ENCODE results near the gene TMEM147.
"Not testable (repeated sequence)": the region's sequence is repeated elsewhere in the genome, so short reads cannot be mapped to it uniquely, and the experiment has no call there.

TMEM147 gene

GRCh38 chr19:35565016-35565856, 19.8 kb downstream of the TMEM147 start:
- no peak for DNase-seq

GRCh38 chr19:35566738-35567137, 21.3 kb downstream of the TMEM147 start:
- DNase-seq: no peak

- DNase-seq: no peak
Measured at GRCh38 chr19:35569281-35569781, 23.9 kb downstream of the TMEM147 start.

GRCh38 chr19:35571406-35571965, 26.1 kb downstream of the TMEM147 start:
- no peak for DNase-seq

- DNase-seq: no peak
Measured at GRCh38 chr19:35577918-35578317, 32.5 kb downstream of the TMEM147 start.

GRCh38 chr19:35578707-35579106, 33.3 kb downstream of the TMEM147 start:
- DNase-seq: no peak

GRCh38 chr19:35582760-35583159, 37.3 kb downstream of the TMEM147 start:
- no peak for DNase-seq

GRCh38 chr19:35585848-35586247, 40.4 kb downstream of the TMEM147 start, which contains the start of gene PMIS2:
TSS of gene PMIS2 (plus strand) at chr19:35586173. CDS start at chr19:35586260, 87 bp downstream.
- DNase-seq: no peak

GRCh38 chr19:35587321-35587720, 41.9 kb downstream of the TMEM147 start:
- no peak for DNase-seq

- no peak for DNase-seq
Measured at GRCh38 chr19:35590875-35591274, 45.4 kb downstream of the TMEM147 start.

GRCh38 chr19:35592226-35592625, 46.8 kb downstream of the TMEM147 start:
- no peak for DNase-seq

GRCh38 chr19:35595026-35595425, 49.6 kb downstream of the TMEM147 start:
- DNase-seq: not testable (repeated sequence)

- no peak for DNase-seq
Measured at GRCh38 chr19:35595928-35596327, 50.5 kb downstream of the TMEM147 start.

- peak; percentile 28 for DNase-seq
Measured at GRCh38 chr19:35596366-35596999, 51.1 kb downstream of the TMEM147 start.
